Muscle of leg (tissue), 11 donors: ENCODE data around the gene METTL16. TPM values are rescaled to one million over a fixed set of nuclear protein-coding genes. Genes with fewer than 3 reads are reported as not detected.

ENCODE experiments used
- DNase-seq: peaks from one replicate; pipeline ENCODE4 v3.0.0; 2013
- H3K27ac ChIP-seq: one replicate; pipeline ENCODE4 v1.5.1; 2013; ENCODE audit warnings: mild to moderate bottlenecking, low read length, control low read depth
- H3K27me3 ChIP-seq: one replicate; pipeline ENCODE4 v1.6.1; 2013; ENCODE audit warnings: low read length; ENCODE audit not compliant: control insufficient read depth, insufficient read depth
- H3K36me3 ChIP-seq: one replicate; pipeline ENCODE4 v1.6.1; 2013; ENCODE audit warnings: low read length; ENCODE audit not compliant: control insufficient read depth, insufficient read depth
- H3K4me1 ChIP-seq: one replicate; pipeline ENCODE4 v1.6.1; 2013; ENCODE audit warnings: low read length; ENCODE audit not compliant: control insufficient read depth, insufficient read depth
- H3K4me3 ChIP-seq: one replicate; pipeline ENCODE4 v1.5.1; 2013; ENCODE audit warnings: low read length, control low read depth
- H3K9me3 ChIP-seq: replicated peaks from 2 replicates; pipeline ENCODE4 v1.6.1; 2013; ENCODE audit warnings: low read depth, low read length; ENCODE audit not compliant: control insufficient read depth
- WGBS: methylation state at CpG from one replicate; pipeline ENCODE4 v1.1.5; 2013; ENCODE audit warnings: missing lambda C conversion rate; ENCODE audit not compliant: insufficient coverage; 5-methylcytosine and 5-hydroxymethylcytosine counted together
- polyA plus RNA-seq, 8 donors: library from polyadenylated mRNA; unstranded; fragments of 120-200 nt; gene quantifications; one replicate each; pipeline versions ENCODE4 v1.2.1 to v1.2.3, GENCODE V29; 2013; ENCODE audit warnings: inconsistent platforms in 1 of 8, low replicate concordance in 1 of 8; ENCODE audit not compliant: insufficient read length in 8 of 8, insufficient read depth in 1 of 8
- total RNA-seq: library from RNA; stranded (reverse); fragments of 120-200 nt; gene quantifications from one replicate; pipeline ENCODE4 v1.2.4, GENCODE V29; 2013

METTL16 gene
- total and polyA plus RNA-seq, 9 donors, result 15.5 to 24.1 (median 20.5) TPM

GRCh38 chr17:2366747-2367494, 144.8 kb downstream of the METTL16 start:
- WGBS, result 72% methylated on average over 10 of the region's 26 CpGs
- Histone ChIP-seq H3K9me3 (no peaks in the 10 kb centered on the region), H3K4me3 (no peak overlapping the region), H3K36me3 (peaks cover 56% of the 10 kb centered on the region), H3K4me1 (peaks cover 18% of the 10 kb centered on the region), H3K27ac (no peak overlapping the region), H3K27me3 (no peaks in the 10 kb centered on the region)
- no peak for DNase-seq

Other genes with a start within 250 kb of the METTL16 start
- gene SMG6, start 208.1 kb downstream of the METTL16 start, total RNA-seq, result 16.1 TPM
- 10 to 100 TPM; 12.7 to 21.8 (median 19.7) TPM for gene SMG6, start 208.1 kb downstream of the METTL16 start, polyA plus RNA-seq
- gene SRR, start 207.9 kb downstream of the METTL16 start, total RNA-seq, result 12.4 TPM
- 10 to 100 TPM; 15.2 to 28.6 (median 23.5) TPM for gene SRR, start 207.9 kb downstream of the METTL16 start, polyA plus RNA-seq
- 27.4 TPM for gene TSR1, start 175.4 kb downstream of the METTL16 start, total RNA-seq
- 10 to 100 TPM; 32.0 to 46.0 (median 36.0) TPM for gene TSR1, start 175.4 kb downstream of the METTL16 start, polyA plus RNA-seq
- gene SGSM2, start 174.4 kb downstream of the METTL16 start, total RNA-seq, result 37.1 TPM
- 10 to 100 TPM; 35.2 to 56.5 (median 45.6) TPM for gene SGSM2, start 174.4 kb downstream of the METTL16 start, polyA plus RNA-seq
- 8.0 TPM for gene MNT, start 110.8 kb downstream of the METTL16 start, total RNA-seq
- gene MNT, start 110.8 kb downstream of the METTL16 start, polyA plus RNA-seq, result 10 to 100 TPM; 10.1 to 19.3 (median 16.1) TPM
- 70.2 TPM for gene PAFAH1B1, start 81.8 kb upstream of the METTL16 start, total RNA-seq
- 100 to 1,000 TPM in 1 of 8 donors, 10 to 100 TPM in 7; 72.7 to 107 (median 81.3) TPM for gene PAFAH1B1, start 81.8 kb upstream of the METTL16 start, polyA plus RNA-seq
- 17.5 TPM for gene CLUH, start 199.9 kb upstream of the METTL16 start, total RNA-seq
- 10 to 100 TPM; 28.6 to 45.2 (median 39.0) TPM for gene CLUH, start 199.9 kb upstream of the METTL16 start, polyA plus RNA-seq
- 0.09 TPM for gene CCDC92B, start 237.8 kb upstream of the METTL16 start, total RNA-seq
- gene CCDC92B, start 237.8 kb upstream of the METTL16 start, polyA plus RNA-seq, result under 1 TPM; 0.08 to 0.25 (median 0.13) TPM